B cell (primary cell): ENCODE data around the gene MAN1A1. TPM values are rescaled to one million over a fixed set of nuclear protein-coding genes. Genes with fewer than 3 reads are reported as not detected.
"Not testable (repeated sequence)": the region's sequence is repeated elsewhere in the genome, so short reads cannot be mapped to it uniquely, and the experiment has no call there.

Experiments used
- ATAC-seq: fragments of 200-7000 bp; cut with Tn5 transposase; one replicate; pipeline ENCODE4 v1.10.0; 2021; ENCODE audit warnings: low read depth, mild to moderate bottlenecking, moderate number of reproducible peaks, moderate library complexity
- CTCF ChIA-PET: fragments of 350-600 bp; sonication (Branson Sonifier 250); formaldehyde crosslinking; loops from one replicate; lab custom pipeline; 2021; ENCODE audit warnings: antibody characterized with exemption, inconsistent platforms; lab: Charles Lee
- POLR2A ChIA-PET: fragments of 350-600 bp; sonication (Branson Sonifier 250); formaldehyde crosslinking; loops from one replicate; lab custom pipeline; 2021; ENCODE audit warnings: antibody characterized with exemption; lab: Charles Lee
- DNase-seq: peaks from one replicate; pipeline ENCODE4 v3.0.0; 2013
- H2AFZ ChIP-seq: 2 replicates; pipeline ENCODE4 v1.6.1; 2012; ENCODE audit warnings: mild to moderate bottlenecking, low read depth, low read length; ENCODE audit not compliant: insufficient read depth, poor library complexity, severe bottlenecking
- H3K27ac ChIP-seq, 2 donors: 1 replicate in 1 of 2; 2 replicates in 1 of 2; pipeline ENCODE4 v1.5.1; 2012 to 2013; ENCODE audit warnings: low read length in 2 of 2, mild to moderate bottlenecking in 2 of 2, moderate library complexity in 1 of 2
- H3K27me3 ChIP-seq, 4 experiments: fragments of 200-600 bp in 1 of 4; sonication (generic) in 1 of 4; replicated peaks in 1 of 4; 1 replicate in 2 of 4; 2 replicates in 2 of 4; pipeline versions ENCODE4 v1.6.1 to v1.7.0; 2013 to 2016; ENCODE audit warnings: low read length in 3 of 4, mild to moderate bottlenecking in 2 of 4, mixed read lengths in 1 of 4, moderate library complexity in 1 of 4; ENCODE audit not compliant: insufficient read depth in 4 of 4, control insufficient read depth in 3 of 4; ENCODE audit errors: control extremely low read depth in 1 of 4
- H3K36me3 ChIP-seq, 2 experiments: replicated peaks in 1 of 2; 1 replicate in 1 of 2; 2 replicates in 1 of 2; pipeline versions ENCODE4 v1.6.1 to v1.7.1; 2013; ENCODE audit warnings: low read length in 1 of 2; ENCODE audit not compliant: insufficient read depth in 2 of 2, control insufficient read depth in 1 of 2; ENCODE audit errors: control extremely low read depth in 1 of 2, extremely low read depth in 1 of 2
- H3K4me1 ChIP-seq, 2 donors: fragments of 200-600 bp in 1 of 2; sonication (generic) in 1 of 2; 1 replicate in 1 of 2; 2 replicates in 1 of 2; pipeline versions ENCODE4 v1.5.1 to v1.6.1; 2013 to 2017; ENCODE audit warnings: low read length in 2 of 2; ENCODE audit not compliant: control insufficient read depth in 2 of 2, insufficient read depth in 2 of 2
- H3K4me2 ChIP-seq: replicated peaks from 2 replicates; pipeline ENCODE3; 2012; ENCODE audit warnings: mild to moderate bottlenecking, low read depth, low read length; ENCODE audit not compliant: poor library complexity, severe bottlenecking
- H3K4me3 ChIP-seq, 5 experiments: fragments of 200-600 bp in 1 of 5; sonication (generic) in 1 of 5; 1 replicate in 3 of 5; 2 replicates in 2 of 5; pipeline versions ENCODE4 v1.5.1 to v1.7.0; 2011 to 2016; ENCODE audit warnings: low read length in 4 of 5, mild to moderate bottlenecking in 4 of 5, low read depth in 2 of 5, control low read depth in 1 of 5, moderate library complexity in 1 of 5; ENCODE audit not compliant: insufficient read depth in 1 of 5; ENCODE audit errors: control extremely low read depth in 1 of 5, extremely low read depth in 1 of 5
- H3K79me2 ChIP-seq: fragments of 200-600 bp; sonication (generic); one replicate; pipeline ENCODE4 v1.6.0; 2016; ENCODE audit warnings: low read length; ENCODE audit not compliant: control insufficient read depth, insufficient read depth
- H3K9ac ChIP-seq: fragments of 200-600 bp; sonication (generic); 2 replicates; pipeline ENCODE4 v1.6.1; 2017; ENCODE audit warnings: mild to moderate bottlenecking, low read length, moderate library complexity
- H3K9me3 ChIP-seq, 3 donors: one replicate each; pipeline versions ENCODE4 v1.6.1 to v1.7.1; 2013; ENCODE audit warnings: low read length in 2 of 3; ENCODE audit not compliant: control insufficient read depth in 2 of 3, insufficient read depth in 1 of 3; ENCODE audit errors: control extremely low read depth in 1 of 3
- H4K20me1 ChIP-seq: 2 replicates; pipeline ENCODE4 v1.6.0; 2012; ENCODE audit warnings: mild to moderate bottlenecking, low read length; ENCODE audit not compliant: insufficient read depth, control insufficient read depth, poor library complexity, severe bottlenecking
- H3K27ac Mint-ChIP-seq: one replicate; pipeline ENCODE4 v1.8.0; 2021; ENCODE audit warnings: mixed read lengths
- H3K27me3 Mint-ChIP-seq: one replicate; pipeline ENCODE4 v1.8.0; 2021; ENCODE audit warnings: mixed read lengths
- H3K4me1 Mint-ChIP-seq: one replicate; pipeline ENCODE4 v1.8.0; 2021; ENCODE audit warnings: mixed read lengths
- H3K4me3 Mint-ChIP-seq: one replicate; pipeline ENCODE4 v1.8.0; 2021; ENCODE audit warnings: mixed read lengths
- H3K9me3 Mint-ChIP-seq: one replicate; pipeline ENCODE4 v1.8.0; 2022; ENCODE audit warnings: mixed read lengths; ENCODE audit not compliant: insufficient read depth
- CTCF ChIP-seq: fragments of 200-600 bp; IDR thresholded peaks from one replicate; pipeline ENCODE4 v1.8.0; 2022; ENCODE audit warnings: antibody characterized with exemption, mild to moderate bottlenecking
- EZH2 ChIP-seq: IDR thresholded peaks from 2 replicates; pipeline ENCODE4 v1.6.1; 2012; ENCODE audit warnings: borderline replicate concordance, low read depth, mild to moderate bottlenecking, moderate library complexity, low read length; ENCODE audit not compliant: insufficient read depth, poor library complexity, severe bottlenecking
- WGBS: methylation state at CpG from one replicate; pipeline ENCODE4 v1.1.5; 2013; ENCODE audit warnings: missing lambda C conversion rate; ENCODE audit not compliant: insufficient coverage; 5-methylcytosine and 5-hydroxymethylcytosine counted together
- intact Hi-C: fragments of 100-400 bp; cut with micrococcal nuclease; formaldehyde crosslinking; loops from one replicate; pipeline ENCODE4 v1.10.0; 2022
- polyA plus RNA-seq: library from polyadenylated mRNA; depleted of rRNA; stranded (reverse); fragments of >200 nt; gene quantifications from 2 replicates; pipeline ENCODE4 v1.2.3, GENCODE V29; 2012
- total RNA-seq, 2 donors: library from RNA; stranded (reverse); fragments of 120-200 nt in 1 of 2; gene quantifications; 1 replicate in 1 of 2; 2 replicates in 1 of 2; pipeline versions ENCODE4 v1.2.3 to v1.2.4, GENCODE V29; 2013 to 2022

MAN1A1 gene
- total and polyA plus RNA-seq, 2 donors (not counting 1 experiment from before 2014, with no cell fraction given), result 5.1 to 31.7 TPM

DNA sequence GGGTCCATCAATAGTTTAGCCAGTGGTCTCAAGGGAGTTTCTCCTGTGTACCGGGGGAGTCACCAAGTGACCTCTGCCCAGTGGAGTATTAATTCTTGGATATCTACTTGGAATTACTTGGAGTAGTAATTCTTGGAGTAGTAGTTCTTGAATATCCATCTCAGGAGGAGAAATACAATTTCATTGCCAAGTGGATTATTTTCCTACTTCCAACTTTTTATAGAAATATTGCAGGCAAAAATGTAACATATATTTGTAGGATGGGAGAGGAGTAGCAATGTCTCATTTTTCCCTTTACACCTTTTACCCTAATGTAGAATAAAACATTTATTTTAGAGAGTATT is 179.5 kb downstream of the MAN1A1 start:
- intact Hi-C loops, result no loop called here

DNA sequence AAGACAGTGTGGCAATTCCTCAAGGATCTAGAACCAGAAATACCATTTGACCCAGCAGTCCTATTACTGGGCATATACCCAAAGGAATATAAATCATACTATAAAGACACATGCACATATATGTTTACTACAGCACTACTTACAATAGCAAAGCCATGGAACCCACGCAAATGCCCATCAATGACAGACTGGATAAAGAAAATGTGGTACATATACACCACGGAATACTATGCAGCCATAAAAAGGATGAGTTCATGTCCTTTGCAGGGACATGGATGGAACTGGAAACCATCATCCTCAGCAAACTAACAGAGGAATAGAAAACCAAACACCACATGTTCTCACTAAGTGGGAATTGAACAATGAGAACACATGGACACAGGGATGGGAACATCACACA is 180.2 kb downstream of the MAN1A1 start:
- H3K9ac ChIP-seq, intact Hi-C loops, H3K36me3 ChIP-seq, H3K4me1 ChIP-seq, H3K27ac ChIP-seq, H3K4me3 Mint-ChIP-seq, H3K27me3 ChIP-seq, H3K27ac Mint-ChIP-seq, POLR2A ChIA-PET, ATAC-seq, CTCF ChIA-PET, H2AFZ ChIP-seq, H3K9me3 Mint-ChIP-seq, H3K9me3 ChIP-seq, H3K4me1 Mint-ChIP-seq, DNase-seq, H3K4me2 ChIP-seq, H4K20me1 ChIP-seq, H3K79me2 ChIP-seq, H3K4me3 ChIP-seq: not testable (repeated sequence)
- H3K27me3 Mint-ChIP-seq, result peaks cover 12% of the 10 kb centered on the region
- WGBS, result no CpG with 5 or more reads among the region's 2 CpGs

More for the DNA sequence above, 179.5 kb downstream of the MAN1A1 start:
- ATAC-seq, result no peak
- Histone ChIP-seq H3K4me2 (no peak overlapping the region), H4K20me1 (no peaks in the 10 kb centered on the region), H3K4me3 (no peak overlapping the region), H3K27ac (no peak overlapping the region), H3K36me3 (no peaks in the 10 kb centered on the region), H3K9ac (no peak overlapping the region), H3K27me3 (peaks cover 0 to 2% (median 0%) of the 10 kb centered on the region in 4 experiments), H2AFZ (no peak overlapping the region), H3K4me1 (no peaks in the 10 kb centered on the region), H3K9me3 (no peaks in the 10 kb centered on the region), H3K79me2 (no peaks in the 10 kb centered on the region)
- Mint-ChIP-seq H3K4me3 (no peak overlapping the region), H3K9me3 (no peaks in the 10 kb centered on the region), H3K27ac (no peak overlapping the region), H3K4me1 (no peaks in the 10 kb centered on the region), H3K27me3 (peaks cover 12% of the 10 kb centered on the region)
- TF ChIP-seq CTCF, result no peak
- no peak for TF ChIP-seq EZH2
- ChIA-PET POLR2A (no interaction called here), CTCF (no interaction called here)
- WGBS, result 100% methylated on average over 1 of the region's 1 CpG
- DNase-seq, result no peak
